IPS DF 6.9 (cell line): Measurements from ENCODE around the gene ZNRF2.

Source experiments
- DNase-seq: peaks from one replicate; pipeline ENCODE4 v3.0.0-alpha.2; 2013; ENCODE audit warnings: low read depth, low spot score
- H3K27ac ChIP-seq: one replicate; pipeline ENCODE4 v1.5.1; 2013; ENCODE audit warnings: low read length, control low read depth
- H3K27me3 ChIP-seq: 2 replicates; pipeline ENCODE4 v1.6.1; 2013; ENCODE audit warnings: mild to moderate bottlenecking, low read length; ENCODE audit not compliant: control insufficient read depth, insufficient read depth
- H3K36me3 ChIP-seq: 2 replicates; pipeline ENCODE4 v1.6.1; 2013; ENCODE audit warnings: low read length; ENCODE audit not compliant: control insufficient read depth, insufficient read depth
- H3K4me1 ChIP-seq: 2 replicates; pipeline ENCODE4 v1.6.1; 2013; ENCODE audit warnings: low read length; ENCODE audit not compliant: control insufficient read depth, insufficient read depth
- H3K4me3 ChIP-seq: 2 replicates; pipeline ENCODE4 v1.5.1; 2013; ENCODE audit warnings: mild to moderate bottlenecking, low read length
- H3K9me3 ChIP-seq: 2 replicates; pipeline ENCODE4 v1.6.1; 2013; ENCODE audit warnings: low read length, inconsistent platforms; ENCODE audit not compliant: control insufficient read depth, insufficient read depth
- WGBS: extraction: QIAGEN DNeasy Blood & Tissue Kit; methylation state at CpG from one replicate; pipeline ENCODE4 v1.1.7; 2013; ENCODE audit warnings: mixed read lengths, missing lambda C conversion rate; ENCODE audit not compliant: insufficient read length, insufficient coverage; 5-methylcytosine and 5-hydroxymethylcytosine counted together

The ZNRF2 gene

GRCh38 chr7:30278376-30278775 lies 6.0 kb upstream of the ZNRF2 start:
- Histone ChIP-seq H3K27ac (no peak overlapping the region), H3K36me3 (no peaks in the 10 kb centered on the region), H3K9me3 (no peaks in the 10 kb centered on the region), H3K4me1 (no peaks in the 10 kb centered on the region), H3K27me3 (no peaks in the 10 kb centered on the region), H3K4me3 (no peak overlapping the region)
- DNase-seq = no peak
- no CpG with 5 or more reads among the region's 4 CpGs for WGBS

- no peak overlapping the region for H3K27ac ChIP-seq
- H3K4me1 ChIP-seq = no peaks in the 10 kb centered on the region
- no CpG with 5 or more reads among the region's 8 CpGs for WGBS
- no peaks in the 10 kb centered on the region for H3K36me3 ChIP-seq
- no peaks in the 10 kb centered on the region for H3K27me3 ChIP-seq
- no peaks in the 10 kb centered on the region for H3K9me3 ChIP-seq
- H3K4me3 ChIP-seq = no peak overlapping the region
- no peak for DNase-seq
Measured at GRCh38 chr7:30278849-30279652, 5.3 kb upstream of the ZNRF2 start.

- WGBS = no CpG with 5 or more reads among the region's 2 CpGs
Measured at GRCh38 chr7:30279653-30279904, 4.8 kb upstream of the ZNRF2 start.

GRCh38 chr7:30280631-30281030 lies 3.8 kb upstream of the ZNRF2 start:
- H3K4me1 ChIP-seq = no peaks in the 10 kb centered on the region
- no CpG with 5 or more reads among the region's 1 CpG for WGBS
- no peaks in the 10 kb centered on the region for H3K9me3 ChIP-seq

More at GRCh38 chr7:30279653-30279904, 4.8 kb upstream of the ZNRF2 start:
- no peak for DNase-seq
- H3K27ac ChIP-seq = no peak overlapping the region
- no peaks in the 10 kb centered on the region for H3K9me3 ChIP-seq
- H3K27me3 ChIP-seq = no peaks in the 10 kb centered on the region
- H3K4me3 ChIP-seq = no peak overlapping the region
- H3K4me1 ChIP-seq = no peaks in the 10 kb centered on the region
- H3K36me3 ChIP-seq = no peaks in the 10 kb centered on the region

GRCh38 chr7:30281263-30281662 lies 3.1 kb upstream of the ZNRF2 start:
- H3K4me3 ChIP-seq = no peak overlapping the region
- no peaks in the 10 kb centered on the region for H3K27me3 ChIP-seq
- no peaks in the 10 kb centered on the region for H3K4me1 ChIP-seq
- no peak overlapping the region for H3K27ac ChIP-seq
- no peaks in the 10 kb centered on the region for H3K36me3 ChIP-seq
- H3K9me3 ChIP-seq = no peaks in the 10 kb centered on the region
- no peak for DNase-seq
- no CpG with 5 or more reads among the region's 1 CpG for WGBS

More at GRCh38 chr7:30280631-30281030, 3.8 kb upstream of the ZNRF2 start:
- no peaks in the 10 kb centered on the region for H3K27me3 ChIP-seq
- no peaks in the 10 kb centered on the region for H3K36me3 ChIP-seq
- no peak for DNase-seq
- H3K4me3 ChIP-seq = no peak overlapping the region
- H3K27ac ChIP-seq = no peak overlapping the region

- Histone ChIP-seq H3K36me3 (no peaks in the 10 kb centered on the region), H3K4me3 (no peak overlapping the region), H3K9me3 (no peaks in the 10 kb centered on the region), H3K4me1 (no peaks in the 10 kb centered on the region), H3K27me3 (no peaks in the 10 kb centered on the region), H3K27ac (no peak overlapping the region)
- DNase-seq = no peak
- no CpG with 5 or more reads among the region's 2 CpGs for WGBS
Measured at GRCh38 chr7:30281791-30282190, 2.6 kb upstream of the ZNRF2 start.

DNA sequence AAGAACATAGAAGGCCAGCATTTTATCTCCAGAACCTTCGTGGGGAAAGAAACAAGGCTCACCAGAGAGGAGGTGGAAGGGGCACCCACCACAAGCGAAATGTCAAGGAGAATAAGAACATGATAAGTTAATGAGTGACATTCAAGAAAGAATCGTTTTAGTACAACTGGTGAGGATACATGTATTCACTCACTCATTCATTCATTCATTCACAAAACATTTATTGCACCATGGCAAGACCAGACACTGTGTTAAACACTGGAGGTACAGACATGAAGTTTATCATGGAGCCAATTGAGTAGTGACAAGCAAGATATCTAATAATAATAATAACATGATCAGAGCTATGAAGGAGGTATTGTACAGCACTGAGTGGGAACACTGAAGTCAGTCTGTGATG lies 1.7 kb upstream of the ZNRF2 start:
- no peaks in the 10 kb centered on the region for H3K9me3 ChIP-seq
- no CpG with 5 or more reads among the region's 3 CpGs for WGBS
- H3K27me3 ChIP-seq = no peaks in the 10 kb centered on the region
- no peak overlapping the region for H3K27ac ChIP-seq
- H3K4me1 ChIP-seq = no peaks in the 10 kb centered on the region
- DNase-seq = no peak
- no peak overlapping the region for H3K4me3 ChIP-seq
- no peaks in the 10 kb centered on the region for H3K36me3 ChIP-seq

GRCh38 chr7:30285067-30285535 lies 704 bp downstream of the ZNRF2 start:
- Histone ChIP-seq H3K4me3 (peak overlapping the region; percentile 89), H3K4me1 (no peaks in the 10 kb centered on the region), H3K36me3 (no peaks in the 10 kb centered on the region), H3K9me3 (no peaks in the 10 kb centered on the region), H3K27ac (no peak overlapping the region), H3K27me3 (no peaks in the 10 kb centered on the region)
- no CpG with 5 or more reads among the region's 72 CpGs for WGBS
- no peak for DNase-seq

DNA sequence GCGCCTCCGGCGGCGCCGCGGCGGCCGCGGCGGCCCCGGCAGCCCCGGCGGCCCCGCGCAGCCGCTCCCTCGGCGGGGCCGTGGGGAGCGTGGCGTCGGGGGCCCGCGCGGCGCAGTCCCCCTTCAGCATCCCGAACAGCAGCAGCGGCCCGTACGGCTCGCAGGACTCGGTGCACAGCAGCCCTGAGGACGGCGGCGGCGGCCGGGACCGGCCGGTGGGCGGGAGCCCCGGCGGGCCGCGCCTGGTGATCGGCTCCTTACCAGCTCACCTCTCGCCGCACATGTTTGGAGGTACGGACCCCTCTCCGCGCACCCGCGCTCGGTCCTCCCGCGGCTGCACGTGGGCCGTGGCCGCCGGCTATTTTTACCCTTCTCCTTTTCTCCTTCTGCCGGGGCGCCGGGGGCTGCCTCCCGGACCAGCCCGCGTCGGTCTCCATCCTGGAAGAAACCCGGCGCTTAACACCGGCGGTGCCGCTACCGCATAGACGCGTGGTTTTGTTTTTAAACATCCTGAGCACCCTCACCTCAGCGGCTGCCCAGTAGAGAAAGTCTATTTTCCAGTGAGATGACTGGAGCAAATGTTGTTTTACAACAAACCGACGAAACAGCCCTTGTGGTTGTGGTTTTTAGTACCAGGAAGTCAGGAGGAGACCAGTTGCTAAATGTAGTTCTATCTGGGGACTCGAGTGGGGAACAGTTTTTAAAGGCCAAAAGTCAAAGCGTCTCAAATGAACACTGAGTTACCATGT lies 1.3 kb downstream of the ZNRF2 start:
- no CpG with 5 or more reads among the region's 79 CpGs for WGBS
- Histone ChIP-seq H3K27me3 (no peaks in the 10 kb centered on the region), H3K9me3 (no peaks in the 10 kb centered on the region), H3K4me3 (peak overlapping the region; percentile 89), H3K4me1 (no peaks in the 10 kb centered on the region), H3K36me3 (no peaks in the 10 kb centered on the region), H3K27ac (no peak overlapping the region)
- DNase-seq = no peak

DNA sequence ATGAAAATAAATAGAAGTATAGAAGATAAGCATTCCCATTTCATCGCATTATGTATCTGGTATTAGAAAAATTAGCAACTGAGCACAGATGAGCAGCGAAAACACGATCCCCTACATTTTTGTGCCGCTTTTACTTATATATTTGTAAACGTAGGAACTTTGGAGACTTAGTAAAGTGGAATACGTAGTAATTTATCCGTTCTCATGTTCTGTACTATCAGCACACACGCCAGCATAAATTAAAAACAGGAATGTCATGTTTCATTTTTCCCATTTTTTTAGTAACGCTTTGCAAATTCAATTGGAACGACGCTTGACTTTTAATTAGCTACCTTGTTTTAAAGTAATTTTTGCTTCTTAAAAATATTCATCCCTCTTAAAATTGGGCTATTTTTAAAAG lies 2.4 kb downstream of the ZNRF2 start:
- Histone ChIP-seq H3K27me3 (no peaks in the 10 kb centered on the region), H3K4me1 (no peaks in the 10 kb centered on the region), H3K36me3 (no peaks in the 10 kb centered on the region), H3K9me3 (no peaks in the 10 kb centered on the region), H3K4me3 (no peak overlapping the region; the same call in 1 of the 2 replicates), H3K27ac (no peak overlapping the region)
- no peak for DNase-seq
- no CpG with 5 or more reads among the region's 11 CpGs for WGBS
